ENCODE results near the gene DIPK1B.

The DIPK1B gene

GRCh38 chr9:136726631-136727191 is 14.3 kb downstream of the DIPK1B start:
- Histone ChIP-seq H3K23ac (ENCODE audit: low read length) (no peak overlapping the region), H3K9ac (ENCODE audit: low read length) (peak overlapping the region; percentile 98), H4K8ac (ENCODE audit: low read depth, low read length) (no peak overlapping the region), H3K79me2 (ENCODE audit: control insufficient read depth, insufficient read depth, low read length) (peaks cover 37% of the 10 kb centered on the region), H3K36me3 (ENCODE audit: control insufficient read depth, insufficient read depth, low read length) (peaks cover 14% of the 10 kb centered on the region), H3K27me3 (ENCODE audit: insufficient read depth, low read length, poor library complexity) (no peaks in the 10 kb centered on the region), H2AK5ac (ENCODE audit: low read length) (no peak overlapping the region), H3K4me2 (ENCODE audit: low read length) (peak overlapping the region; percentile 48), H2BK5ac (ENCODE audit: low read length) (no peak overlapping the region), H3K27ac (ENCODE audit: low read depth, low read length) (no peak overlapping the region), H3K4me3 (ENCODE audit: low read length) (peak overlapping the region; percentile 100), H4K5ac (ENCODE audit: low read length) (no peak overlapping the region), H3K18ac (ENCODE audit: low read length) (no peak overlapping the region), H3K4me1 (ENCODE audit: control insufficient read depth, low read depth, low read length) (peaks cover 6% of the 10 kb centered on the region), H3K79me1 (ENCODE audit: low read length) (peaks cover 31% of the 10 kb centered on the region), H2BK120ac (ENCODE audit: low read depth, low read length) (no peak overlapping the region), H3K4ac (ENCODE audit: low read depth, low read length) (no peak overlapping the region), H2BK15ac (replicated peaks; ENCODE audit: low read depth) (no peak overlapping the region), H3K56ac (ENCODE audit: low read length) (peak overlapping the region; percentile 92)
- peak; percentile 78 for DNase-seq
- no CpG with 5 or more reads among the region's 18 CpGs for WGBS (ENCODE audit: extremely low coverage, insufficient coverage, low lambda C conversion rate)

GRCh38 chr9:136728080-136728547 is 15.7 kb downstream of the DIPK1B start:
- no CpG with 5 or more reads among the region's 66 CpGs for WGBS (ENCODE audit: extremely low coverage, insufficient coverage, low lambda C conversion rate)
- peak overlapping the region; percentile 98 for H3K9ac ChIP-seq (ENCODE audit: low read length)
- peak overlapping the region; percentile 92 for H3K56ac ChIP-seq (ENCODE audit: low read length)
- peak overlapping the region; percentile 97 for H3K4ac ChIP-seq (ENCODE audit: low read depth, low read length)
- H3K4me2 ChIP-seq (ENCODE audit: low read length): peak overlapping the region; percentile 47
- no peak overlapping the region for H4K8ac ChIP-seq (ENCODE audit: low read depth, low read length)
- peak overlapping the region; percentile 69 for H3K18ac ChIP-seq (ENCODE audit: low read length)
- peaks cover 31% of the 10 kb centered on the region for H3K79me1 ChIP-seq (ENCODE audit: low read length)
- H3K79me2 ChIP-seq (ENCODE audit: control insufficient read depth, insufficient read depth, low read length): peaks cover 37% of the 10 kb centered on the region
- no peak overlapping the region for H2BK15ac ChIP-seq (replicated peaks; ENCODE audit: low read depth)
- peak; percentile 88 for DNase-seq
- peaks cover 14% of the 10 kb centered on the region for H3K36me3 ChIP-seq (ENCODE audit: control insufficient read depth, insufficient read depth, low read length)
- peaks cover 6% of the 10 kb centered on the region for H3K4me1 ChIP-seq (ENCODE audit: control insufficient read depth, low read depth, low read length)
- H2BK5ac ChIP-seq (ENCODE audit: low read length): no peak overlapping the region
- no peaks in the 10 kb centered on the region for H3K27me3 ChIP-seq (ENCODE audit: insufficient read depth, low read length, poor library complexity)
- H3K27ac ChIP-seq (ENCODE audit: low read depth, low read length): no peak overlapping the region
- peak overlapping the region; percentile 99 for H3K23ac ChIP-seq (ENCODE audit: low read length)
- H4K5ac ChIP-seq (ENCODE audit: low read length): no peak overlapping the region
- H2BK120ac ChIP-seq (ENCODE audit: low read depth, low read length): no peak overlapping the region
- peak overlapping the region; percentile 100 for H3K4me3 ChIP-seq (ENCODE audit: low read length)
- H2AK5ac ChIP-seq (ENCODE audit: low read length): no peak overlapping the region

GRCh38 chr9:136728548-136729123 is 16.3 kb downstream of the DIPK1B start:
- H3K18ac ChIP-seq (ENCODE audit: low read length): peak overlapping the region; percentile 69
- peak; percentile 64 for DNase-seq
- H3K79me1 ChIP-seq (ENCODE audit: low read length): peaks cover 31% of the 10 kb centered on the region
- H2BK5ac ChIP-seq (ENCODE audit: low read length): no peak overlapping the region
- H3K27ac ChIP-seq (ENCODE audit: low read depth, low read length): no peak overlapping the region
- H3K4me3 ChIP-seq (ENCODE audit: low read length): peak overlapping the region; percentile 59
- no peak overlapping the region for H4K8ac ChIP-seq (ENCODE audit: low read depth, low read length)
- no CpG with 5 or more reads among the region's 53 CpGs for WGBS (ENCODE audit: extremely low coverage, insufficient coverage, low lambda C conversion rate)
- H3K23ac ChIP-seq (ENCODE audit: low read length): peak overlapping the region; percentile 99
- H3K27me3 ChIP-seq (ENCODE audit: insufficient read depth, low read length, poor library complexity): no peaks in the 10 kb centered on the region
- peak overlapping the region; percentile 97 for H3K4ac ChIP-seq (ENCODE audit: low read depth, low read length)
- no peak overlapping the region for H4K5ac ChIP-seq (ENCODE audit: low read length)
- H2BK15ac ChIP-seq (replicated peaks; ENCODE audit: low read depth): no peak overlapping the region
- H3K56ac ChIP-seq (ENCODE audit: low read length): peak overlapping the region; percentile 90
- peak overlapping the region; percentile 97 for H3K9ac ChIP-seq (ENCODE audit: low read length)
- H3K4me1 ChIP-seq (ENCODE audit: control insufficient read depth, low read depth, low read length): peaks cover 6% of the 10 kb centered on the region
- peak overlapping the region; percentile 47 for H3K4me2 ChIP-seq (ENCODE audit: low read length)
- H2BK120ac ChIP-seq (ENCODE audit: low read depth, low read length): no peak overlapping the region
- H2AK5ac ChIP-seq (ENCODE audit: low read length): no peak overlapping the region
- peaks cover 14% of the 10 kb centered on the region for H3K36me3 ChIP-seq (ENCODE audit: control insufficient read depth, insufficient read depth, low read length)
- peaks cover 37% of the 10 kb centered on the region for H3K79me2 ChIP-seq (ENCODE audit: control insufficient read depth, insufficient read depth, low read length)

- Histone ChIP-seq H3K27ac (ENCODE audit: low read depth, low read length) (no peak overlapping the region), H3K27me3 (ENCODE audit: insufficient read depth, low read length, poor library complexity) (no peaks in the 10 kb centered on the region), H2BK120ac (ENCODE audit: low read depth, low read length) (no peak overlapping the region), H3K4me3 (ENCODE audit: low read length) (no peak overlapping the region), H3K23ac (ENCODE audit: low read length) (no peak overlapping the region), H2AK5ac (ENCODE audit: low read length) (peak overlapping the region; percentile 56), H3K9ac (ENCODE audit: low read length) (peak overlapping the region; percentile 97), H2BK5ac (ENCODE audit: low read length) (no peak overlapping the region), H3K79me2 (ENCODE audit: control insufficient read depth, insufficient read depth, low read length) (peaks cover 37% of the 10 kb centered on the region), H3K18ac (ENCODE audit: low read length) (no peak overlapping the region), H2BK15ac (replicated peaks; ENCODE audit: low read depth) (no peak overlapping the region), H3K79me1 (ENCODE audit: low read length) (peaks cover 31% of the 10 kb centered on the region), H3K4me1 (ENCODE audit: control insufficient read depth, low read depth, low read length) (peaks cover 6% of the 10 kb centered on the region), H3K36me3 (ENCODE audit: control insufficient read depth, insufficient read depth, low read length) (peaks cover 11% of the 10 kb centered on the region), H3K4ac (ENCODE audit: low read depth, low read length) (no peak overlapping the region), H4K8ac (ENCODE audit: low read depth, low read length) (no peak overlapping the region), H3K4me2 (ENCODE audit: low read length) (peak overlapping the region; percentile 47), H3K56ac (ENCODE audit: low read length) (peak overlapping the region; percentile 90), H4K5ac (ENCODE audit: low read length) (no peak overlapping the region)
- WGBS (ENCODE audit: extremely low coverage, insufficient coverage, low lambda C conversion rate): no CpG with 5 or more reads among the region's 7 CpGs
- DNase-seq: no peak
Measured at GRCh38 chr9:136729144-136729543, 16.8 kb downstream of the DIPK1B start.

GRCh38 chr9:136729926-136730325 is 17.6 kb downstream of the DIPK1B start:
- no peak overlapping the region for H3K4me3 ChIP-seq (ENCODE audit: low read length)
- no peak overlapping the region for H2BK120ac ChIP-seq (ENCODE audit: low read depth, low read length)
- no peak overlapping the region for H2BK15ac ChIP-seq (replicated peaks; ENCODE audit: low read depth)
- no peak overlapping the region for H4K8ac ChIP-seq (ENCODE audit: low read depth, low read length)
- H3K4ac ChIP-seq (ENCODE audit: low read depth, low read length): no peak overlapping the region
- peaks cover 29% of the 10 kb centered on the region for H3K79me1 ChIP-seq (ENCODE audit: low read length)
- no CpG with 5 or more reads among the region's 8 CpGs for WGBS (ENCODE audit: extremely low coverage, insufficient coverage, low lambda C conversion rate)
- H2AK5ac ChIP-seq (ENCODE audit: low read length): no peak overlapping the region
- H3K79me2 ChIP-seq (ENCODE audit: control insufficient read depth, insufficient read depth, low read length): peaks cover 37% of the 10 kb centered on the region
- no peak for DNase-seq
- H4K5ac ChIP-seq (ENCODE audit: low read length): no peak overlapping the region
- no peak overlapping the region for H3K18ac ChIP-seq (ENCODE audit: low read length)
- H3K9ac ChIP-seq (ENCODE audit: low read length): no peak overlapping the region
- H3K27me3 ChIP-seq (ENCODE audit: insufficient read depth, low read length, poor library complexity): no peaks in the 10 kb centered on the region
- H2BK5ac ChIP-seq (ENCODE audit: low read length): no peak overlapping the region
- H3K23ac ChIP-seq (ENCODE audit: low read length): no peak overlapping the region
- no peak overlapping the region for H3K27ac ChIP-seq (ENCODE audit: low read depth, low read length)
- peak overlapping the region; percentile 25 for H3K56ac ChIP-seq (ENCODE audit: low read length)
- H3K4me1 ChIP-seq (ENCODE audit: control insufficient read depth, low read depth, low read length): peaks cover 6% of the 10 kb centered on the region
- H3K36me3 ChIP-seq (ENCODE audit: control insufficient read depth, insufficient read depth, low read length): peaks cover 9% of the 10 kb centered on the region
- no peak overlapping the region for H3K4me2 ChIP-seq (ENCODE audit: low read length)

Measured in mesendoderm (in vitro differentiated cells).